H1 (cell line): Measurements from ENCODE around the gene JMJD8. TPM values are rescaled to one million over a fixed set of nuclear protein-coding genes. Genes with fewer than 3 reads are reported as not detected.

Source experiments
- CTCF ChIA-PET: fragments of 300-600 bp; sonication (Branson Sonifier 250); formaldehyde crosslinking; loops from one replicate; lab custom pipeline; 2021; ENCODE audit not compliant: partially characterized antibody; lab: Charles Lee
- POLR2A ChIA-PET: fragments of 300-600 bp; sonication (Branson Sonifier 250); formaldehyde crosslinking; loops from one replicate; lab custom pipeline; 2021; ENCODE audit warnings: inconsistent platforms; ENCODE audit not compliant: partially characterized antibody; lab: Charles Lee
- DNase-seq, 2 experiments: peaks; one replicate each; pipeline versions ENCODE4 v3.0.0 to v3.0.0-alpha.2; 2010 to 2022; ENCODE audit warnings: low spot score in 2 of 2, low read depth in 1 of 2, mixed read lengths in 1 of 2
- FAIRE-seq: peaks from 2 replicates; lab custom pipeline; 2011; peaks lifted over from hg19 to GRCh38; lab: Jason Lieb, UNC
- H2AFZ ChIP-seq: 2 replicates; pipeline ENCODE4 v1.8.1; 2012; ENCODE audit warnings: low read length, inconsistent platforms
- H2AK5ac ChIP-seq: 2 replicates; pipeline ENCODE4 v1.6.1; 2013; ENCODE audit warnings: low read depth, low read length
- H2BK120ac ChIP-seq: replicated peaks from 2 replicates; pipeline ENCODE3; 2013; ENCODE audit warnings: low read depth, low read length, inconsistent platforms
- H2BK12ac ChIP-seq: 2 replicates; pipeline ENCODE4 v1.6.1; 2013; ENCODE audit warnings: low read depth, low read length
- H2BK15ac ChIP-seq: 2 replicates; pipeline ENCODE4 v1.6.1; 2013; ENCODE audit warnings: low read length
- H2BK20ac ChIP-seq: 2 replicates; pipeline ENCODE4 v1.6.1; 2013; ENCODE audit warnings: low read length
- H2BK5ac ChIP-seq: 2 replicates; pipeline ENCODE4 v1.6.1; 2013; ENCODE audit warnings: low read depth, low read length
- H3K14ac ChIP-seq: 2 replicates; pipeline ENCODE4 v1.6.1; 2013; ENCODE audit warnings: inconsistent platforms; ENCODE audit not compliant: insufficient read length
- H3K18ac ChIP-seq: 2 replicates; pipeline ENCODE4 v1.6.1; 2013; ENCODE audit warnings: low read length; ENCODE audit errors: extremely low read depth
- H3K23ac ChIP-seq: 2 replicates; pipeline ENCODE4 v1.6.1; 2013; ENCODE audit warnings: inconsistent platforms; ENCODE audit not compliant: insufficient read length
- H3K23me2 ChIP-seq: 2 replicates; pipeline ENCODE4 v1.6.1; 2013; ENCODE audit warnings: low read depth, low read length
- H3K27ac ChIP-seq: 2 replicates; pipeline ENCODE4 v1.6.1; 2011; ENCODE audit warnings: low read depth, low read length, inconsistent platforms
- H3K27me3 ChIP-seq, 4 experiments: replicated peaks in 1 of 4; 1 replicate in 1 of 4; 2 replicates in 3 of 4; pipeline versions ENCODE4 v1.6.1 to v1.8.1; 2011 to 2013; ENCODE audit warnings: low read length in 3 of 4, mild to moderate bottlenecking in 3 of 4, inconsistent platforms in 2 of 4, mixed read lengths in 2 of 4, moderate library complexity in 1 of 4; ENCODE audit not compliant: control insufficient read depth in 3 of 4, insufficient read depth in 3 of 4; ENCODE audit errors: extremely low read depth in 1 of 4
- H3K36me3 ChIP-seq, 4 experiments: 2 replicates each; pipeline versions ENCODE4 v1.6.1 to v1.8.1; 2011 to 2013; ENCODE audit warnings: mild to moderate bottlenecking in 4 of 4, low read length in 3 of 4, moderate library complexity in 2 of 4, control low read depth in 1 of 4, inconsistent platforms in 1 of 4; ENCODE audit not compliant: insufficient read depth in 4 of 4, control insufficient read depth in 2 of 4
- H3K4ac ChIP-seq: replicated peaks from 2 replicates; pipeline ENCODE3; 2013; ENCODE audit warnings: low read length, low read depth, mixed read lengths, inconsistent platforms; ENCODE audit not compliant: insufficient read length
- H3K4me1 ChIP-seq, 4 experiments: replicated peaks in 1 of 4; 1 replicate in 1 of 4; 2 replicates in 3 of 4; pipeline versions ENCODE4 v1.6.1 to v1.8.1; 2011 to 2013; ENCODE audit warnings: low read length in 3 of 4, inconsistent platforms in 2 of 4, mixed read lengths in 1 of 4; ENCODE audit not compliant: insufficient read depth in 4 of 4, control insufficient read depth in 3 of 4
- H3K4me2 ChIP-seq, 2 experiments: 2 replicates each; pipeline versions ENCODE4 v1.6.1 to v1.8.1; 2011 to 2013; ENCODE audit warnings: low read depth in 2 of 2, low read length in 2 of 2, control low read depth in 1 of 2, inconsistent platforms in 1 of 2, mild to moderate bottlenecking in 1 of 2; ENCODE audit not compliant: insufficient read depth in 1 of 2
- H3K4me3 ChIP-seq, 4 experiments: fragments of 200-600, 300-600 bp in 1 of 4; sonication (generic), shearing (Covaris generic), sonication (Bioruptor Twin) in 1 of 4; 2 replicates each; pipeline versions ENCODE4 v1.5.1 to v1.8.1; 2011 to 2016; ENCODE audit warnings: low read length in 4 of 4, low read depth in 3 of 4, control low read depth in 2 of 4, inconsistent platforms in 2 of 4, mild to moderate bottlenecking in 2 of 4, mixed read lengths in 1 of 4, moderate library complexity in 1 of 4; ENCODE audit not compliant: insufficient read depth in 2 of 4; ENCODE audit errors: extremely low read depth in 1 of 4
- H3K56ac ChIP-seq: replicated peaks from 2 replicates; pipeline ENCODE3; 2013; ENCODE audit warnings: low read depth, mild to moderate bottlenecking, mixed read lengths, low read length, inconsistent platforms; ENCODE audit not compliant: insufficient read length
- H3K79me1 ChIP-seq: 2 replicates; pipeline ENCODE4 v1.6.1; 2013; ENCODE audit warnings: low read depth, low read length, control low read depth
- H3K79me2 ChIP-seq, 2 experiments: 2 replicates each; pipeline versions ENCODE4 v1.6.1 to v1.8.1; 2012 to 2013; ENCODE audit warnings: low read length in 2 of 2, mild to moderate bottlenecking in 2 of 2, inconsistent platforms in 1 of 2; ENCODE audit not compliant: insufficient read depth in 2 of 2, control insufficient read depth in 1 of 2
- H3K9ac ChIP-seq, 4 experiments: replicated peaks in 1 of 4; 1 replicate in 1 of 4; 2 replicates in 3 of 4; pipeline versions ENCODE4 v1.6.1 to v1.8.1; 2011 to 2013; ENCODE audit warnings: low read depth in 3 of 4, low read length in 3 of 4, control low read depth in 2 of 4, mild to moderate bottlenecking in 2 of 4, moderate library complexity in 2 of 4, inconsistent platforms in 1 of 4; ENCODE audit errors: extremely low read depth in 1 of 4
- H3K9me3 ChIP-seq, 2 experiments: 2 replicates each; pipeline versions ENCODE4 v1.6.1 to v1.8.1; 2012 to 2013; ENCODE audit warnings: mild to moderate bottlenecking in 2 of 2, moderate library complexity in 2 of 2, control low read depth in 1 of 2, inconsistent platforms in 1 of 2, low read depth in 1 of 2, low read length in 1 of 2, mixed read lengths in 1 of 2; ENCODE audit not compliant: insufficient read depth in 2 of 2
- H4K20me1 ChIP-seq, 2 experiments: replicated peaks in 1 of 2; 2 replicates each; pipeline versions ENCODE3 to v1.8.1; 2011 to 2013; ENCODE audit warnings: inconsistent platforms in 2 of 2, low read length in 2 of 2, mild to moderate bottlenecking in 1 of 2; ENCODE audit not compliant: insufficient read depth in 2 of 2, control insufficient read depth in 1 of 2
- H4K5ac ChIP-seq: 2 replicates; pipeline ENCODE4 v1.6.1; 2013; ENCODE audit warnings: low read length, low read depth, mixed read lengths, inconsistent platforms; ENCODE audit not compliant: insufficient read length
- H4K8ac ChIP-seq: 2 replicates; pipeline ENCODE4 v1.8.0; 2013; ENCODE audit warnings: mild to moderate bottlenecking, moderate library complexity, low read length, inconsistent platforms; ENCODE audit not compliant: insufficient read depth; ENCODE audit errors: extremely low read depth
- H4K91ac ChIP-seq: replicated peaks from 2 replicates; pipeline ENCODE3; 2013; ENCODE audit warnings: low read length, mixed read lengths, inconsistent platforms; ENCODE audit not compliant: insufficient read length
- CEBPB ChIP-seq: IDR thresholded peaks from 2 replicates; pipeline ENCODE4 v1.6.1; 2012; ENCODE audit warnings: low read depth, low read length
- KDM1A ChIP-seq: fragments of 200-600, 300-600 bp; sonication (generic); IDR thresholded peaks from 2 replicates; pipeline ENCODE4 v1.7.1; 2016; ENCODE audit warnings: mild to moderate bottlenecking, low read length, borderline replicate concordance
- NRF1 ChIP-seq: IDR thresholded peaks from 2 replicates; pipeline ENCODE4 v1.6.1; 2011; ENCODE audit warnings: mild to moderate bottlenecking, low read depth, low read length, improper control_type of control experiment
- POLR2A ChIP-seq, 2 experiments: IDR thresholded peaks; 1 replicate in 1 of 2; 2 replicates in 1 of 2; pipeline ENCODE4 v1.6.1; 2011; ENCODE audit warnings: low read depth in 2 of 2, low read length in 2 of 2, mild to moderate bottlenecking in 2 of 2; ENCODE audit errors: control extremely low read depth in 1 of 2
- POU5F1 ChIP-seq: IDR thresholded peaks from 2 replicates; pipeline ENCODE4 v1.6.1; 2011; ENCODE audit warnings: low read depth, mild to moderate bottlenecking, low read length, moderate library complexity
- WGBS, 2 experiments: shearing (Covaris generic) in 1 of 2; methylation state at CpG; one replicate each; pipeline versions ENCODE4 v1.1.6 to v1.1.7; 2013 to 2015; ENCODE audit warnings: low lambda C conversion rate in 2 of 2, mixed read lengths in 2 of 2, inconsistent platforms in 1 of 2, low coverage in 1 of 2, missing lambda C conversion rate in 1 of 2; ENCODE audit not compliant: insufficient replicate concordance in 2 of 2, insufficient coverage in 1 of 2, insufficient read length in 1 of 2; ENCODE audit errors: extremely low coverage in 1 of 2, missing lambda C conversion rate in 1 of 2; 5-methylcytosine and 5-hydroxymethylcytosine counted together
- polyA plus RNA-seq, 7 experiments: library from polyadenylated mRNA; depleted of rRNA in 3 of 7; stranded (reverse) in 5 of 7; unstranded in 2 of 7; fragments of >200 nt in 5 of 7; fragments of 200-250 nt in 2 of 7; gene quantifications; 1 replicate in 5 of 7; 2 replicates in 1 of 7; 4 replicates in 1 of 7; pipeline versions ENCODE4 v1.2.1 to v1.2.3, GENCODE V29; 2011 to 2013; ENCODE audit warnings: missing spikeins in 2 of 7, mixed read lengths in 2 of 7
- total RNA-seq: library from RNA; stranded (reverse); fragmentation: NEBNext Ultra II Directional; extraction: Animal tissue kit (Norgen Biotek cat#: 25700); gene quantifications from 2 replicates; pipeline ENCODE4 v1.2.1, GENCODE V29; 2021

The JMJD8 gene
- total and polyA plus RNA-seq, 2 of the 8 experiments (the other 6 are each of a cell fraction or from before 2014, with no cell fraction given) = 46.4 to 87.4 TPM

GRCh38 chr16:634996-635395 lies 49.1 kb downstream of the JMJD8 start:
- H2BK12ac ChIP-seq = no peak overlapping the region
- no peak overlapping the region for H2BK20ac ChIP-seq
- H3K79me2 ChIP-seq = peaks cover 0 to 6% of the 10 kb centered on the region in 2 experiments; a peak in 1 of 4 replicates
- no peak overlapping the region for H3K9ac ChIP-seq
- no peak overlapping the region for H2BK15ac ChIP-seq
- H4K5ac ChIP-seq = no peak overlapping the region
- no peaks in the 10 kb centered on the region for H3K79me1 ChIP-seq
- H4K20me1 ChIP-seq = peaks cover 3 to 10% of the 10 kb centered on the region in 2 experiments
- 92% methylated on average over 5 of the region's 7 CpGs; no CpG with 5 or more reads in 1 of the 2 experiments for WGBS, 2 experiments
- no peak overlapping the region for H2AK5ac ChIP-seq
- no peaks in the 10 kb centered on the region for H3K9me3 ChIP-seq
- H3K4ac ChIP-seq = no peak overlapping the region
- no peak overlapping the region for H3K18ac ChIP-seq
- peak overlapping the region; percentile 11; the same call in 1 of the 2 replicates for H4K8ac ChIP-seq
- H3K56ac ChIP-seq = no peak overlapping the region
- FAIRE-seq (no peak), DNase-seq (no peak)
- H3K23ac ChIP-seq = no peak overlapping the region
- no peak overlapping the region for H3K14ac ChIP-seq
- peaks cover 0 to 35% (median 26%) of the 10 kb centered on the region in 4 experiments; a peak in 6 of 7 replicates for H3K4me1 ChIP-seq
- H3K4me3 ChIP-seq = peak overlapping the region in 1 of 4 experiments; percentile 73; a peak in 2 of 8 replicates
- TF ChIP-seq POLR2A (IDR thresholded peaks at IDR 0.05; ENCODE audit: control extremely low read depth in 1 of 2, low read depth in 2 of 2, low read length in 2 of 2) = no peak
- TF ChIP-seq NRF1 = no peak
- no peak for TF ChIP-seq KDM1A
- no peak for TF ChIP-seq POU5F1
- TF ChIP-seq CEBPB = no peak
- H4K91ac ChIP-seq = no peak overlapping the region
- H2AFZ ChIP-seq = no peak overlapping the region
- H3K27me3 ChIP-seq = no peaks in the 10 kb centered on the region
- no peak overlapping the region for H2BK5ac ChIP-seq
- peak overlapping the region; percentile 62 to 80 for H3K4me2 ChIP-seq
- H3K27ac ChIP-seq = no peak overlapping the region
- H3K36me3 ChIP-seq = peaks cover 0 to 21% (median 3%) of the 10 kb centered on the region in 4 experiments; a peak in 4 of 8 replicates
- POLR2A ChIA-PET = interaction anchor here (1.2 to 2.7 kb wide), 3 partner anchors 10 to 52 kb away, joined by 3 to 16 read pairs (median 13); partner anchors contain the start of gene WDR90
- no peak overlapping the region for H2BK120ac ChIP-seq
- H3K23me2 ChIP-seq = peaks cover 8% of the 10 kb centered on the region; the same call in 1 of the 2 replicates
- CTCF ChIA-PET = no interaction called here
